Gastrocnemius medialis (tissue), 4 donors: ENCODE measurements around the gene MAOA.

ENCODE experiments used
- POLR2A ChIP-seq, 2 donors: fragments of 450-650 bp; IDR thresholded peaks; one replicate each; pipeline ENCODE4 v1.6.1; 2017; ENCODE audit warnings: antibody characterized with exemption in 2 of 2, mild to moderate bottlenecking in 2 of 2, moderate library complexity in 2 of 2
- TF ChIP-seq, protein P1 (sequence below), 5 experiments: fragments of 450-650 bp in 3 of 5; fragments of 200-600 bp in 2 of 5; sonication (generic) in 2 of 5; IDR thresholded peaks in 4 of 5; conservative IDR thresholded peaks in 1 of 5; 1 replicate in 4 of 5; 2 replicates in 1 of 5; pipeline ENCODE4 v1.5.1; 2016 to 2019; ENCODE audit warnings: antibody characterized with exemption in 5 of 5, mild to moderate bottlenecking in 3 of 5, moderate library complexity in 3 of 5

- TF ChIP-seq, protein P1, sequence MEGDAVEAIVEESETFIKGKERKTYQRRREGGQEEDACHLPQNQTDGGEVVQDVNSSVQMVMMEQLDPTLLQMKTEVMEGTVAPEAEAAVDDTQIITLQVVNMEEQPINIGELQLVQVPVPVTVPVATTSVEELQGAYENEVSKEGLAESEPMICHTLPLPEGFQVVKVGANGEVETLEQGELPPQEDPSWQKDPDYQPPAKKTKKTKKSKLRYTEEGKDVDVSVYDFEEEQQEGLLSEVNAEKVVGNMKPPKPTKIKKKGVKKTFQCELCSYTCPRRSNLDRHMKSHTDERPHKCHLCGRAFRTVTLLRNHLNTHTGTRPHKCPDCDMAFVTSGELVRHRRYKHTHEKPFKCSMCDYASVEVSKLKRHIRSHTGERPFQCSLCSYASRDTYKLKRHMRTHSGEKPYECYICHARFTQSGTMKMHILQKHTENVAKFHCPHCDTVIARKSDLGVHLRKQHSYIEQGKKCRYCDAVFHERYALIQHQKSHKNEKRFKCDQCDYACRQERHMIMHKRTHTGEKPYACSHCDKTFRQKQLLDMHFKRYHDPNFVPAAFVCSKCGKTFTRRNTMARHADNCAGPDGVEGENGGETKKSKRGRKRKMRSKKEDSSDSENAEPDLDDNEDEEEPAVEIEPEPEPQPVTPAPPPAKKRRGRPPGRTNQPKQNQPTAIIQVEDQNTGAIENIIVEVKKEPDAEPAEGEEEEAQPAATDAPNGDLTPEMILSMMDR (IDR thresholded peaks at IDR 0.05 in 4 of 5, conservative IDR thresholded peaks at IDR 0.05 in 1 of 5) = no peak
- TF ChIP-seq POLR2A (IDR thresholded peaks at IDR 0.05) = no peak
Measured at GRCh38 chrX:43699475-43699874, 43.4 kb downstream of the MAOA start.
